ENCODE data around the gene ZNF212. TPM values are rescaled to one million over a fixed set of nuclear protein-coding genes. Genes with fewer than 3 reads are reported as not detected.

ZNF212 gene
- 10 to 100 TPM; 15.6 to 21.3 (median 18.7) TPM for polyA plus RNA-seq (ENCODE audit: insufficient read length in 4 of 4)

GRCh38 chr7:149239345-149240143, at the start of gene ZNF212:
ZNF212 (plus strand) TSS chr7:149239651; CDS start chr7:149239779, 128 bp downstream.
- DNase-seq (ENCODE audit: low read depth in 4 of 4, low spot score in 2 of 4): peak; percentile 25 to 84 (median 57)

DNA sequence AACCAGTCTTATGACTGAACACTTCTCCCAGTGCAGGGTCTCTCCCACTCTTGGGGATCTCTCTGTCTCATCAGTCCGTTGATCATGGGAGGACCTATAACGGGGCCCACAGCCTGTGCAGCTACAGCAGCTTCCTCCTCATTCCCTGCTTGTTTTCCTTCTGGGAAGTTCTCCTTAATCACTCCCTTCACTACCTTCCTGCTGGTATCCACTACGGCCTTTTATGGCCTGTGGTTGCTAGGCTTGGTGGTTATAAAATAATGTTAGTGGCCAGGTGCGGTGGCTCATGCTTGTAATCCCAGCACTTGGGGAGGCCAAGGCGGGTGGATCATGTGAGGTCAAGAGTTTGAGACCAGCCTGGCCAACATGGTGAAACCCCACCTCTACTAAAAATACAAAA, 47.6 kb upstream of the ZNF212 start:
- no peak for DNase-seq (ENCODE audit: low read depth in 4 of 4, low spot score in 2 of 4)

DNA sequence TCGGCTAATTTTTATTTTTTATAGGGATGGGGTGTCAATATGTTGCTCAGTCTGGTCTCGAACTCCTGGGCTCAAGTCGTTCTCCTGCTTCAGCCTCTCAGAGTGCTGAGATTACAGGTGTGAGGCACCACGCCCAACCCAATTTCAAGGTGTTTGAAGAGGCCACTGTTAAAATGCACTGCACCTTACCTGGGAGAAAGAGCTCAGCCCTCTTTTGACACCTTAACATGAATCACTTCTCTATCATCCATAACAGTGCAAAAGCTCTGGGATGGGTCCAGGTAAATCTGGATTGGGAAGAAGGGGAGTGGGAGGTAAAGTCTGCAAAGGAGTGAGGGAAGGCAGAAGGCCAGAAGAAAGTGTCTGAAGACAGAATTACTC, 44.7 kb upstream of the ZNF212 start:
- DNase-seq (ENCODE audit: low read depth in 4 of 4, low spot score in 2 of 4): no peak

GRCh38 chr7:149195180-149196150, 44.0 kb upstream of the ZNF212 start, which contains the start of gene ZNF282:
ZNF282 (plus strand) TSS chr7:149195546; CDS start chr7:149195590, 44 bp downstream.
- DNase-seq (ENCODE audit: low read depth in 4 of 4, low spot score in 2 of 4): peak; percentile 70 to 85 (median 78)

- no peak for DNase-seq (ENCODE audit: low read depth in 4 of 4, low spot score in 2 of 4)
These were observed 43.2 kb upstream of the ZNF212 start for GRCh38 chr7:149196151-149196704.

- no peak for DNase-seq (ENCODE audit: low read depth in 4 of 4, low spot score in 2 of 4)
These were observed 42.7 kb upstream of the ZNF212 start for GRCh38 chr7:149196705-149197171.

GRCh38 chr7:149197675-149198074, 41.8 kb upstream of the ZNF212 start:
- DNase-seq (ENCODE audit: low read depth in 4 of 4, low spot score in 2 of 4): no peak

DNA sequence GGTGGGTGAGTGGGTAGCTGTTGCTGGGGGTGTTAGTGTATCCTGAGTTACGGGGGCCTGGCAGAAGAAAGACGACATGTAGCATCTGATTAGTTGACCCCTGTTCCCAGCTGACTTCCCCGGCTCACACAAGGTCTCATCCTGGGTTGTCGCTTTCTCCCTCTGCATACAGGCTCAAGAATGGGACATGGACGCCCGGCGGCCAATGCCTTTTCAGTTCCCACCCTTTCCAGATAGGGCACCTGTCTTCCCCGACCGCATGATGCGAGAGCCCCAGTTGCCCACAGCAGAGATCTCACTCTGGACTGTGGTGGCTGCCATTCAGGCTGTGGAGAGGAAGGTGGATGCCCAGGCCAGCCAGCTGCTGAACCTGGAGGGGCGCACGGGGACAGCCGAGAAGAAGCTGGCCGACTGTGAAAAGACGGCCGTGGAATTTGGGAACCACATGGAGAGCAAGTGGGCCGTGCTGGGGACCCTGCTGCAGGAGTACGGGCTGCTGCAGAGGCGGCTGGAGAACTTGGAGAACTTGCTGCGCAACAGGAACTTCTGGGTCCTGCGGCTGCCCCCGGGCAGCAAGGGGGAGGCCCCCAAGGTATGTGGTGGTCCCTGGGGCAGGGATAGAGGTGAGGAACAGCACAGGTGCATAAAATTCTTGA, 41.2 kb upstream of the ZNF212 start:
- DNase-seq (ENCODE audit: low read depth in 4 of 4, low spot score in 2 of 4): no peak

- no peak for DNase-seq (ENCODE audit: low read depth in 4 of 4, low spot score in 2 of 4)
These were observed 40.0 kb upstream of the ZNF212 start for GRCh38 chr7:149199234-149199995.

DNA sequence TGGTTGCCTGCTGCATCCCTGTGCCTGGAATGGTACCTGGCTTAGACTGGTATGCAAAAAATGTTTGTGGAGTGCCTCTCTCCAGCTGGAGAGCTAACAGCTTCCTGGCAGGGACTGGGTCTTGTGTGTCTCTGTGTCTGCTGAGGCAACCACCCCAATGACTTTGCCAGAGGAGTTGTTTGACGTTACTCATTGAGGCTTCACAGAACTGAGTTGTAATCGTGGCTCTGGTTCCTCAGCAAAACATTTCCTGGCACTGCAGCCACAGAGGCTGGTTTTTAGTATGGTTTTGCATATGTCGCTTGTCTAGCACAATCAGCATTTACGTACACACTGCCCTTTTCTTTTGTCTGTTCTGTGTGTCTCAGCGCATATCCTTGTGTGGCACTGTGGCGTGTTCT, 36.6 kb upstream of the ZNF212 start:
- no peak for DNase-seq (ENCODE audit: low read depth in 4 of 4, low spot score in 2 of 4)

DNA sequence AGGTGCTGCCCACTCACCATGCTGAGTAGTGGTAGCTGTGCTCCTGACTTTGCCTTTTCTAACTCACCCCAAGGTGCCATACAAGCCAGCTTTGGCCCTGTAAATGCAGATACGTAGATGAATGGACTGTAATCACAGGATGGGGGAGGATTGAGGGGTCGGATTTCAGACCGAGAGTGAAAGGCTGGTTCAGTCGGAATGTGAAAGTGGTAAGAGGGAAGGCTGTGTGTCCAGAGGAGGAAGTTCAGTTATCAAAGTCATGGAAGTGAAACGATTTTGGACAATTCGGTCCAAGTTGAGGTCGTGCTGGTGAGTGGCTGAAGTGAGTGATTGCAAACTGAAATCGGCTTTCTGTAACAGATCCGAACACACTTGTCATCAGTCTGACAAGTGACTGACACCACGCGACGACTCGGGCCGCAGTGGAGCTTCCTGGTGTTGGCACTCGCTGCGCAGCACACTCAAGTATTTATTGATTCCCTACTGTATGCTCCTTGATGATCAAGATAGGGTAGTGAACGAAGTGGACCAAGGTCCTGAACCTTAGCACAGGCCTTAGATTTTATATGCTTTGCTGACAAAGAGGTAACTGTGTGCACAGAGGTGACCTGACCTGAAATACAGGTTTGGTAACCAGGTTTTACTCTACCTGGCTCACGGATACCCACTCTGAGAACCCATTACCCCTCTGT, 33.6 kb upstream of the ZNF212 start:
- DNase-seq (ENCODE audit: low read depth in 4 of 4, low spot score in 2 of 4): no peak

DNA sequence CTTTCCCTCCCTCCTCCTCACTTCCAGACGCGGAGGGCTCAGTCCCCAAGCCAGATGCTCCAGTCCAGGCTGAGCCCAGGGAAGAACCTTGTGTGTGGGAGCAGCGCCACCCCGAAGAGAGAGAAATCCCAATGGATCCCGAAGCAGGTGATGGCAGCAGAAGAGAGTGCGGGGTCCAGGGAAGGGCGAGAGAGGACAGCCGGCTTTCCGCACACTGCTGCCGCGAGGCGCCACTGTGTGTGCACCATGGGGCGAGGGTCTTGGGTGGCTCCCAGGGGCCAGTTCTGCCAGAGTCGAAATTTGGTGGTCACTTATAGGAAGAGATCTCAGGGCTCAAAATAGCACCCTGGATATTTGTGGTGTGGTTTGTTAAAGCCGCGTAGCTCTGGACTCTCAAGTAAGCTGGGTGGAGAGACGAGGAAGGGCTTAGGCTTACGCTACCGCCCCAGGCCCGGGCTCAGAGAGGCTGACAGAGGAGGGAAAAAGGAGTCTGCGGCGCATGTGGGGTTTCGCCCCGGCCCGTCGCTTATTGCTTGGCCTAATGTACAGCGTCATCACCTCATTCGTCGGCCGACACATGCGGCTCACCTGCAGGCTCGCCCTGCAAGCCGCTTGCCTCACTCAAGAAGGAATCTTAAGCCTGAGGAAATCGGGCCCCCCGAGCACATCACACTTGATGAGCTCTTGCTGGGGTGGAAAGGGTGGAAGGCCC, 32.0 kb upstream of the ZNF212 start:
- no peak for DNase-seq (ENCODE audit: low read depth in 4 of 4, low spot score in 2 of 4)

DNA sequence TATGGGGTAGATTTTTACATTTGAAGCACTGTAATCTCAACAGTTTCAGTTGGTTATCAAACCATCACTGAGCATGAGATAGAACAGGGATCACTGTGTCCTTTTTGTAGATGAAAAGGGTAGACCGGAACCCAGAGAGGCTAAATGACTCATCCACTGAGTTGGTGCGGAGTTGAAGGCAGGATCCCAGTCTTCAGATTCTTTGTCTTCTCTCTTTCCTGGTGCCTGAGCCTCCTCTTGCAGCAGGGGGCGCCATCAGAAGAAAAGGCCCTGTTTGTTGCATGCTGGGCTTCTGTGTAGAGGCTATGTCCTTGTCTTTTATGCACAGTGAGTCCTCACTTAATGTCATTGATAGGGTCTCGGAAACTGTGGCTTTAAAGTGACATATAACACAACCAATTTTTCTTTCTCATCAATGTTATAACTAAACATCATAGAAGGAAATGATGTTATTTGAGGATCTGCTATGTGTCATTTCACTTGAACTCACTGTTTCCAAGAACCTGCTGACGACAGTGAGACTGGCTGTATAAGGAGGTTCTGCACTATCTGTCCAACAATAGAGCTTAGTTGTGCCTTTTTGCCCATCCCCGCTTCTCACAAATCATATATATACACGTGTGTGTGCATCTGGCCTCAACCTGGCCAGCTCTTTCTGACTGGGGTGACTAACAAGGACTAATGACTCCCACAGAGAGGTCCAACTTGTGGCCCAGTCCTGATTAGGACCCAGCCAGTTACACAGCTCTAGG, 29.8 kb upstream of the ZNF212 start:
- no peak for DNase-seq (ENCODE audit: low read depth in 4 of 4, low spot score in 2 of 4)

DNA sequence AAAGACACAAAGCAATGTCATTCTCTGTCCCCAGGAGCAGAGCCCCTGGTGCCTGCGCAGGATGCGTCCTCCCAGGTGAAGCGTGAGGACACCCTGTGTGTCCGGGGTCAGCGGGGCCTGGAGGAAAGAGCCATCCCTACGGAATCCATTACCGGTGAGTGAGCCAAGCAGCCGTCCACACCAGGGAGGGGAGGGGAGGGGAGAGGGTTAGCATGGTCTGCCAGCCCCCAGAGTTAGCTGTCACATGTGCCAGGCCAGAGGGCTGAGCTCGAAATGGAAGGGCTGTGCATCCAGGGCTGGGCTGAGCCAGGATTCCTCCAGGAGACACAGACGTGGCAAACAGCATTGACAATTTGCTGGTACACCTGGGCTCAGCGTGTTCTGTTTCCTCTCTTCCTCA, 28.9 kb upstream of the ZNF212 start:
- no peak for DNase-seq (ENCODE audit: low read depth in 4 of 4, low spot score in 2 of 4)

DNA sequence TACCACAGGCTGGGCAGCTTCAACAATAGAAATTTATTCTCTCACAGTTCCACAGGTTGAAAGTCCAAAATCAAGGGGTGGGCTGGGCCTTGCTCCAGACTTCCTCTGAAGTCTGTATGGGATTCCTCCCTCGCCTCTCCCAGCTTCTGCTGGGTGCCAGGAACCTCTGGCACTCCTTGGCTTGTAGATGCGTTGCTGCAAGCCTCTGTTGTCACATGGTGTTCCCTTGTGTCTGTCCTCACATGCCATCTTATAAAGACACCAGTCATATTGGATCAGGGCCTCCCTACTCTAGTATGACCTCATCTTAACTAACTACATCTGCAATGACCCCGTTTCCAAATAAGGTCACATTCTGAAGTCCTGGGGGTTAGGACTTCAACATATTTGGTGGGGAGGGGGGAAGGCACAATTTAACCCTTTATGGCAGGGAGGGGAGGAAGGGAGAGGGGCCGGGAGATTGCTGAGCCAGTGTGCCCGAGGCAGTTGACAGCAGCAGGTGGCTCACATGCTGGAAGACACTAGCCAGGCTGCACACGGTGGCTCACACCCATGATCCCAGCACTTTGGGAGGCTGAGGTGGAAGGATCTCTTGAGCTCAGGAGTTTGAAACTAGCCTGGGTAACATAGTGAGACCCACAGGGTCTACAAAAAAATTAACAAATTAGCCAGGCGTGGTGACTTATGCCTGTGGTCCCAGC, 25.3 kb upstream of the ZNF212 start:
- no peak for DNase-seq (ENCODE audit: low read depth in 4 of 4, low spot score in 2 of 4)

DNA sequence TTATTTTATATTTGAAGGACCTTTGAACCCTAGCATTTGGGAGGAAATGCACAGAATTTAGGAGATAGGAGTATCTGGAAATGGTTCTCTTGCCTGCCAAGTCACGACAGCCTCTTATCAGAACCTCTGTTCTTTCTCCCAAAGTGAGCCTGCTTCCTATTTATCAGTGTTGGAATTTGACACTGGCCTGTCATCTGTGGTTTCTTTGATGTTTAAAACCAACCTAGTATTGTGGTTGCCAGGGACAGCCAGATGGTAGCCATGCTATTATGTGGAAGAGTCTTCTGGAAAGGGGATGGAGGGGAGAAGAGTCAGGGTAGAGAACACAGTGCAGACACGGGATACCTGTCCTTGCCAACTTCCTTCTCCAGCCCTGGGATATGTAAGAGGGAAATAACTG, 23.0 kb upstream of the ZNF212 start:
- no peak for DNase-seq (ENCODE audit: low read depth in 4 of 4, low spot score in 2 of 4)

DNA sequence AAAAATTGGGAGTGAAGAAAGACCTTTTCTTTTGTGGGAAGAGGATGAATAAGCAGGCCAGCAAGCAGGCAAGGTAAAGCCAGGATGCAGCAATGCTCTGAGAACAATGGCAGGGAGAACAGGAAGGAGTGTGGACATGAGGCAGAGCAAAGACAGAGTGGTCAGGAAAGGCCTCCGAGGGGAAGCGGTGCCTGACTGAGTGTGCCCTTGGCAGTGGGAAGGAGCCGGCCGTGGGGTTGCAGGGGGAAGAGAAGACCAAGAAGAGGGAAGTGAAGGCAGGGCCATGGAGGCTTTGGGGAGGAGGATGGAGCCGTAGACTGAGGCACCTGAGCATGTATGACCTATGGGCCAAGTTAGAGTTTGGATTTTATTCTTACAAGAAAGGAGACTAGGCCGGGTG, 21.9 kb upstream of the ZNF212 start:
- DNase-seq (ENCODE audit: low read depth in 4 of 4, low spot score in 2 of 4): no peak

All from left renal cortex interstitium (tissue), 4 donors.